Heart left ventricle (tissue), 16 donors: ENCODE results near the gene SLC9C1. TPM values are rescaled to one million over a fixed set of nuclear protein-coding genes. Genes with fewer than 3 reads are reported as not detected.

Experiments
- ATAC-seq, 4 donors: fragments of 200-7000 bp; cut with Tn5 transposase; one replicate each; pipeline ENCODE4 v1.9.1; 2020 to 2022; ENCODE audit warnings: moderate library complexity in 4 of 4, mild to moderate bottlenecking in 3 of 4, moderate number of reproducible peaks in 1 of 4
- DNase-seq, 5 donors: peaks; one replicate each; pipeline ENCODE4 v3.0.0-alpha.2; 2020
- H3K27ac ChIP-seq, 12 donors: fragments of 200-600 bp; sonication (generic) in 4 of 12; one replicate each; pipeline versions ENCODE4 v1.5.0 to v1.8.0; 2016 to 2022; ENCODE audit warnings: mild to moderate bottlenecking in 2 of 12
- H3K27me3 ChIP-seq, 9 donors: fragments of 200-600 bp; sonication (generic) in 2 of 9; one replicate each; pipeline versions ENCODE4 v1.5.1 to v1.8.0; 2016 to 2022; ENCODE audit warnings: mild to moderate bottlenecking in 3 of 9
- H3K36me3 ChIP-seq, 9 donors: fragments of 200-600 bp; sonication (generic) in 2 of 9; one replicate each; pipeline versions ENCODE4 v1.5.0 to v1.8.0; 2018 to 2022; ENCODE audit warnings: mild to moderate bottlenecking in 2 of 9
- H3K4me1 ChIP-seq, 12 donors: fragments of 200-600 bp; sonication (generic) in 4 of 12; one replicate each; pipeline versions ENCODE4 v1.5.0 to v1.8.0; 2016 to 2022; ENCODE audit warnings: mild to moderate bottlenecking in 3 of 12
- H3K4me3 ChIP-seq, 12 donors: fragments of 200-600 bp; sonication (generic) in 4 of 12; one replicate each; pipeline versions ENCODE4 v1.5.0 to v1.8.0; 2017 to 2022; ENCODE audit warnings: mild to moderate bottlenecking in 9 of 12, moderate library complexity in 4 of 12
- H3K9me3 ChIP-seq, 12 donors: fragments of 200-600 bp; sonication (generic) in 4 of 12; one replicate each; pipeline versions ENCODE4 v1.5.0 to v1.8.0; 2016 to 2022; ENCODE audit warnings: mild to moderate bottlenecking in 1 of 12
- CTCF ChIP-seq, 12 donors: fragments of 200-600 bp; sonication (generic) in 4 of 12; IDR thresholded peaks; one replicate each; pipeline versions ENCODE4 v1.5.0 to v1.8.0; 2018 to 2022; ENCODE audit warnings: antibody characterized with exemption in 12 of 12, mild to moderate bottlenecking in 5 of 12
- POLR2A ChIP-seq, 2 donors: fragments of 450-650 bp; IDR thresholded peaks; one replicate each; pipeline ENCODE4 v1.6.1; 2017; ENCODE audit warnings: antibody characterized with exemption in 2 of 2, mild to moderate bottlenecking in 2 of 2, moderate library complexity in 2 of 2
- WGBS, 4 donors: extraction: QIAGEN DNeasy Blood & Tissue Kit in 2 of 4; methylation state at CpG; one replicate each; pipeline versions ENCODE4 v1.1.5 to v1.1.7; 2013 to 2018; 5-methylcytosine and 5-hydroxymethylcytosine counted together
- intact Hi-C, 10 donors: fragments of 100-400 bp; cut with DNase I; formaldehyde crosslinking; loops; one replicate each; pipeline versions ENCODE4 v1.11.1 to v1.14.2; 2022
- polyA plus RNA-seq, 2 donors: library from polyadenylated mRNA; stranded (reverse); fragments of 200-250 nt; gene quantifications; one replicate each; pipeline ENCODE4 v1.2.3, GENCODE V29; 2013
- total RNA-seq, 9 donors: library from RNA; depleted of rRNA in 2 of 9; stranded (reverse); fragments of >200 nt in 2 of 9; fragmentation: NEBNext Ultra II Directional in 3 of 9; extraction: Animal tissue kit (Norgen Biotek cat#: 25700) in 3 of 9; gene quantifications; one replicate each; pipeline versions ENCODE4 v1.1.0 to v1.2.4, GENCODE V29; 2016 to 2023
- donor health status: ischemic (EF 13 %, LVEDD 7.1; RV severe dilation, severe dysfunction).
- donor health status: healthy with polysubstance abuse.
- donor health status: DM: no; HTN: yes; CAD: no.
- donor health status: DM: no; HTN: no; CAD: no.
- donor health status: ischemic (EF 25% LVEDD 6.9; RV normal size, moderate dysfunction).
- donor health status: ischemic (EF 25% LVEDD 5.7; RV mildly dilated, moderate dysfunction).
- donor health status: healthy.
- donor health status: DM: yes; HTN: yes; CAD: no.
- donor health status: ischemic (EF 35%, LVEDD 5.7; RV mildly dilated, moderate dysfunction).
- donor health status: nonischemic (EF 11% LVEDD 7.7; RV severe dilation, severe dysfunction).
- donor health status: DM: yes; HTN: yes; CAD: no.
- donor health status: PGD.
- donor health status: ischemic (EF 29% LVEDD 5.4; RV normal size, mild dysfunction).
- donor health status: nonischemic (EF 23%, LVEDD 6.1; RV moderate dilation, normal function).

SLC9C1 gene
- total and polyA plus RNA-seq, 11 donors: 0.11 to 3.8 (median 1.4) TPM

DNA sequence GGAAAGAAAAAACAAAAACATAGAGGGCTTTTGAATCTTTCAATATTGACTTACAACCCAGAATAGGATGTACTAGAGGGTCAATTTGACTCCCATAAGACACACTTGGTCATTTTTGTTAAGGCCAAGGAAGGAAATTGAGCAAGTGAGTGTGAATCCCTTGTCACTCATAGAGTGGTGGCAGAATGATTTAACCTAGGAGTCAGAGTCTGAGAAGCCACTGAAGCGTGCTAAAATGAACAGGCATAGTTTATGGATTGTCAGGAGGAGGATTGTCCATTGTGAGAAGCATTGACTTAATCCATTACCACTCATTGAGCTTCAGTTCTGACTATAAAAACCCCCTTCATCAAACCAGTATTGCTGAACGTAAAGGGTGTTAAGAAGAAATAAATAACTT lies 152.7 kb downstream of the SLC9C1 start:
- H3K36me3 ChIP-seq: peaks cover 0 to 7% (median 0%) of the 10 kb centered on the region in 9 donors
- H3K27ac ChIP-seq: no peak overlapping the region
- H3K4me1 ChIP-seq: peaks cover 0 to 19% (median 0%) of the 10 kb centered on the region in 12 donors
- WGBS, 4 donors: 94 to 99% (median 95%) methylated on average over 2 of the region's 2 CpGs
- DNase-seq (no peak), ATAC-seq (no peak)
- intact Hi-C loops: no loop called here
- no peak overlapping the region for H3K4me3 ChIP-seq
- H3K9me3 ChIP-seq: peaks cover 0 to 27% (median 3%) of the 10 kb centered on the region in 12 donors
- H3K27me3 ChIP-seq: no peaks in the 10 kb centered on the region
- TF ChIP-seq POLR2A (IDR thresholded peaks at IDR 0.05): no peak
- no peak for TF ChIP-seq CTCF (IDR thresholded peaks at IDR 0.05)

GRCh38 chr3:112140584-112140983 lies 153.4 kb downstream of the SLC9C1 start:
- 91 to 99% (median 96%) methylated on average over 1 of the region's 1 CpG for WGBS, 4 donors
- intact Hi-C loops: no loop called here
- TF ChIP-seq POLR2A (IDR thresholded peaks at IDR 0.05) (no peak), CTCF (IDR thresholded peaks at IDR 0.05) (no peak)
- Histone ChIP-seq H3K27me3 (no peaks in the 10 kb centered on the region), H3K9me3 (peaks cover 0 to 21% (median 3%) of the 10 kb centered on the region in 12 donors), H3K27ac (no peak overlapping the region), H3K4me3 (no peak overlapping the region), H3K4me1 (peaks cover 0 to 20% (median 0%) of the 10 kb centered on the region in 12 donors), H3K36me3 (peaks cover 0 to 7% (median 0%) of the 10 kb centered on the region in 9 donors)
- ATAC-seq: no peak
- DNase-seq: no peak

GRCh38 chr3:112138219-112138969 lies 155.6 kb downstream of the SLC9C1 start:
- Histone ChIP-seq H3K4me1 (peaks cover 0 to 40% (median 0%) of the 10 kb centered on the region in 12 donors), H3K27ac (no peak overlapping the region), H3K9me3 (peaks cover 0 to 6% (median 0%) of the 10 kb centered on the region in 12 donors), H3K36me3 (no peaks in the 10 kb centered on the region), H3K27me3 (no peaks in the 10 kb centered on the region), H3K4me3 (no peak overlapping the region)
- ATAC-seq: no peak
- WGBS, 4 donors: 33 to 46% (median 43%) methylated on average over 1 of the region's 1 CpG
- no peak for DNase-seq
- intact Hi-C loops: loop anchor here in 7 of 10 donors (5.0 to 10.0 kb wide), 5 partner anchors 376 to 394 kb away; no protein-coding TSS in a partner anchor
- TF ChIP-seq CTCF (IDR thresholded peaks at IDR 0.05) (no peak), POLR2A (IDR thresholded peaks at IDR 0.05) (no peak)

DNA sequence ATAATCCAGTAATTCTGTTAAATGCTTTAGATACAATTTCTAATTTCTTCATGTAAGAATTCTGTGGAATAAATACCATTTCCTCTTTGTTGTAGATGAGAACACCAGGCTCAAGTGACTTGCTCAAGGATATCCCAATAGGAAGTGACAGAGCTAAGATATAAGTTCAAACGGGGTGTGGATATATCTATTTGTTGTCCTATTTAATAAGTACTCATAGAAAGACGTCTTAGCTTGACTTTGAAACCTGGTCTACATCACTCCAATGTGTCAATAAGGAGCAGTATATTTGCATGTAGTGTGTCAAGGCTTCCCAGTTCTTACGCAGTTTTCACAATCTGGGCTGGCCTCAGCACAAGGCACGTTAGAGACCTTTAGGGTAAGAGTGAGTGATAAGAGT lies 156.2 kb downstream of the SLC9C1 start:
- intact Hi-C loops: loop anchor here in 7 of 10 donors (5.0 to 10.0 kb wide), 5 partner anchors 377 to 395 kb away; no protein-coding TSS in a partner anchor
- ATAC-seq (no peak), DNase-seq (no peak)
- Histone ChIP-seq H3K27me3 (no peaks in the 10 kb centered on the region), H3K36me3 (no peaks in the 10 kb centered on the region), H3K27ac (no peak overlapping the region), H3K9me3 (peaks cover 0 to under 1% (median 0%) of the 10 kb centered on the region in 12 donors), H3K4me1 (peaks cover 0 to 46% (median 0%) of the 10 kb centered on the region in 12 donors), H3K4me3 (no peak overlapping the region)
- WGBS, 4 donors: 42 to 48% (median 45%) methylated on average over 4 of the region's 4 CpGs
- TF ChIP-seq CTCF (IDR thresholded peaks at IDR 0.05): no peak
- TF ChIP-seq POLR2A (IDR thresholded peaks at IDR 0.05): no peak
